GM12878 (cell line): Measurements from ENCODE around the gene PANX2. TPM values are rescaled to one million over a fixed set of nuclear protein-coding genes. Genes with fewer than 3 reads are reported as not detected.

Experiments used
- ATAC-seq: fragments of 200-7000 bp; cut with Tn5 transposase; 3 replicates; pipeline ENCODE4 v1.9.1; 2020; ENCODE audit warnings: mild to moderate bottlenecking, moderate library complexity
- BruUV-seq: library from RNA; stranded (reverse); fragments of 400-500 nt; replicated peaks from 2 replicates; lab custom pipeline; 2021; lab: Mats Ljungman, UMichigan
- CTCF ChIA-PET: fragments of 300-600 bp; sonication (Branson Sonifier 250); formaldehyde crosslinking; extraction: SDS; loops from one replicate; lab custom pipeline; 2021; ENCODE audit warnings: inconsistent platforms; lab: Yijun Ruan, JAX
- POLR2A ChIA-PET: fragments of 350-600 bp; formaldehyde crosslinking; extraction: SDS; loops from one replicate; lab custom pipeline; 2021; ENCODE audit warnings: inconsistent platforms; lab: Charles Lee
- RAD21 ChIA-PET: fragments of 300-600 bp; sonication (Branson Sonifier 250); formaldehyde crosslinking; loops from one replicate; lab custom pipeline; 2023; ENCODE audit warnings: antibody characterized with exemption; ENCODE audit not compliant: unreplicated experiment; lab: Charles Lee
- SMC1A ChIA-PET: fragments of 300-600 bp; sonication (Branson Sonifier 250); formaldehyde crosslinking; loops from one replicate; lab custom pipeline; 2023; ENCODE audit not compliant: unreplicated experiment, uncharacterized antibody; lab: Charles Lee
- DNase-seq: peaks from one replicate; pipeline ENCODE4 v3.0.0-alpha.2; 2011; ENCODE audit warnings: low read depth, low spot score
- FAIRE-seq: peaks from 3 replicates; lab custom pipeline; 2011; peaks lifted over from hg19 to GRCh38; lab: Jason Lieb, UNC
- H2AFZ ChIP-seq: 2 replicates; pipeline ENCODE4 v1.6.0; 2011; ENCODE audit warnings: low read depth, low read length, control low read depth; ENCODE audit not compliant: control insufficient read depth
- H3K27ac ChIP-seq: 2 replicates; pipeline ENCODE4 v1.5.1; 2011; ENCODE audit warnings: control low read depth; ENCODE audit not compliant: control insufficient read depth, insufficient read depth
- H3K27me3 ChIP-seq, 2 experiments: replicated peaks in 1 of 2; 2 replicates each; pipeline versions ENCODE4 v1.6.0 to v1.6.1; 2011; ENCODE audit warnings: low read length in 1 of 2; ENCODE audit not compliant: control insufficient read depth in 2 of 2, insufficient read depth in 2 of 2
- H3K36me3 ChIP-seq, 2 experiments: 2 replicates each; pipeline ENCODE4 v1.5.1; 2011; ENCODE audit warnings: low read length in 1 of 2; ENCODE audit not compliant: control insufficient read depth in 2 of 2, insufficient read depth in 2 of 2
- H3K4me1 ChIP-seq: 2 replicates; pipeline ENCODE4 v1.6.1; 2011; ENCODE audit warnings: mild to moderate bottlenecking, low read length, moderate library complexity, mixed read lengths; ENCODE audit not compliant: control insufficient read depth, insufficient read depth
- H3K4me2 ChIP-seq: 2 replicates; pipeline ENCODE4 v1.6.0; 2011; ENCODE audit warnings: control low read depth; ENCODE audit not compliant: control insufficient read depth, insufficient read depth
- H3K4me3 ChIP-seq: fragments of 200-600 bp; sonication (generic); 2 replicates; pipeline ENCODE4 v1.5.1; 2016
- H3K79me2 ChIP-seq: 2 replicates; pipeline ENCODE4 v1.6.0; 2011; ENCODE audit warnings: low read length; ENCODE audit not compliant: control insufficient read depth, insufficient read depth
- H3K9ac ChIP-seq: 2 replicates; pipeline ENCODE4 v1.8.0; 2011; ENCODE audit warnings: low read length, control low read depth, mixed read lengths; ENCODE audit not compliant: control insufficient read depth, insufficient read depth
- H3K9me3 ChIP-seq: replicated peaks from 3 replicates; pipeline ENCODE4 v1.5.1; 2011; ENCODE audit warnings: mild to moderate bottlenecking, low read length; ENCODE audit not compliant: control insufficient read depth, insufficient read depth
- H4K20me1 ChIP-seq: 2 replicates; pipeline ENCODE4 v1.6.0; 2011; ENCODE audit not compliant: control insufficient read depth, insufficient read depth
- BHLHE40 ChIP-seq, 2 experiments: fragments of 450-650 bp in 1 of 2; IDR thresholded peaks; 2 replicates each; pipeline ENCODE4 v1.6.1; 2011 to 2017; ENCODE audit warnings: low read depth in 2 of 2, borderline replicate concordance in 1 of 2, improper control_type of control experiment in 1 of 2, low read length in 1 of 2, mild to moderate bottlenecking in 1 of 2
- EGR1 ChIP-seq, 2 experiments: IDR thresholded peaks; 1 replicate in 1 of 2; 2 replicates in 1 of 2; pipeline ENCODE4 v1.6.1; 2011 to 2012; ENCODE audit warnings: low read depth in 2 of 2, low read length in 2 of 2, borderline replicate concordance in 1 of 2, mild to moderate bottlenecking in 1 of 2, moderate library complexity in 1 of 2
- LARP7 ChIP-seq: fragments of 450-650 bp; IDR thresholded peaks from 2 replicates; pipeline ENCODE4 v1.6.1; 2017; ENCODE audit warnings: mild to moderate bottlenecking
- MTA3 ChIP-seq: IDR thresholded peaks from 2 replicates; pipeline ENCODE4 v1.6.1; 2012; ENCODE audit warnings: low read length, inconsistent platforms, borderline replicate concordance
- NR2C1 ChIP-seq: fragments of 450-650 bp; IDR thresholded peaks from 2 replicates; pipeline ENCODE4 v1.6.1; 2017; ENCODE audit warnings: antibody characterized with exemption, mild to moderate bottlenecking, moderate library complexity
- POLR2A ChIP-seq: IDR thresholded peaks from 2 replicates; pipeline ENCODE4 v1.6.1; 2011; ENCODE audit warnings: low read depth, mild to moderate bottlenecking, low read length
- SKIL ChIP-seq: fragments of 450-650 bp; IDR thresholded peaks from 2 replicates; pipeline ENCODE4 v1.6.1; 2017; ENCODE audit warnings: mild to moderate bottlenecking, low read depth, inconsistent platforms; ENCODE audit not compliant: poor library complexity, severe bottlenecking
- SMARCA5 ChIP-seq: fragments of 450-650 bp; IDR thresholded peaks from 2 replicates; pipeline ENCODE4 v1.6.1; 2017; ENCODE audit warnings: mild to moderate bottlenecking
- ZBED1 ChIP-seq: IDR thresholded peaks from 2 replicates; pipeline ENCODE4 v1.6.1; 2016; ENCODE audit warnings: borderline replicate concordance
- ZBTB11 ChIP-seq: fragments of 450-650 bp; formaldehyde crosslinking; IDR thresholded peaks from 2 replicates; pipeline ENCODE4 v1.5.0; 2022; ENCODE audit warnings: mild to moderate bottlenecking, missing genetic modification characterization
- WGBS: methylation state at CpG from one replicate; pipeline ENCODE4 v1.1.6; 2016; ENCODE audit warnings: low lambda C conversion rate; ENCODE audit not compliant: insufficient replicate concordance, insufficient coverage; ENCODE audit errors: missing lambda C conversion rate; 5-methylcytosine and 5-hydroxymethylcytosine counted together
- in situ Hi-C: fragments of 300-500 bp; cut with MboI; formaldehyde crosslinking; loops from 9 replicates; pipeline ENCODE4 v1.14.3; 2018; ENCODE audit warnings: mixed read lengths
- intact Hi-C: fragments of 100-400 bp; cut with micrococcal nuclease; formaldehyde crosslinking; loops from one replicate; pipeline ENCODE4 v1.14.2; 2022; ENCODE audit not compliant: unreplicated experiment
- polyA plus RNA-seq, 11 experiments: library from polyadenylated mRNA; depleted of rRNA in 4 of 11; unstranded in 6 of 11; stranded (reverse) in 5 of 11; fragments of >200 nt; fragmentation: Nextera tagmentation in 4 of 11; fragmentation: Illumina TruSeq in 1 of 11; extraction: Ambion mirVana in 4 of 11; extraction: Trizol in 1 of 11; gene quantifications; 1 replicate in 1 of 11; 2 replicates in 10 of 11; pipeline versions ENCODE4 v1.2.1 to v1.2.3, GENCODE V29; 2011 to 2016; ENCODE audit warnings: inconsistent platforms in 2 of 11, missing spikeins in 2 of 11, low read depth in 1 of 11
- total RNA-seq, 4 experiments: library from RNA; depleted of rRNA in 3 of 4; stranded (reverse); fragments of >200 nt in 3 of 4; fragmentation: Illumina TruSeq in 1 of 4; extraction: Trizol in 1 of 4; gene quantifications; 2 replicates each; pipeline versions ENCODE4 v1.2.1 to v1.2.3, GENCODE V29; 2013 to 2021

The PANX2 gene
- total and polyA plus RNA-seq, 10 of the 15 experiments (the other 5 are each of a cell fraction or from before 2014, with no cell fraction given), result 0.04 to 0.44 (median 0.17) TPM; not detected in 5

DNA sequence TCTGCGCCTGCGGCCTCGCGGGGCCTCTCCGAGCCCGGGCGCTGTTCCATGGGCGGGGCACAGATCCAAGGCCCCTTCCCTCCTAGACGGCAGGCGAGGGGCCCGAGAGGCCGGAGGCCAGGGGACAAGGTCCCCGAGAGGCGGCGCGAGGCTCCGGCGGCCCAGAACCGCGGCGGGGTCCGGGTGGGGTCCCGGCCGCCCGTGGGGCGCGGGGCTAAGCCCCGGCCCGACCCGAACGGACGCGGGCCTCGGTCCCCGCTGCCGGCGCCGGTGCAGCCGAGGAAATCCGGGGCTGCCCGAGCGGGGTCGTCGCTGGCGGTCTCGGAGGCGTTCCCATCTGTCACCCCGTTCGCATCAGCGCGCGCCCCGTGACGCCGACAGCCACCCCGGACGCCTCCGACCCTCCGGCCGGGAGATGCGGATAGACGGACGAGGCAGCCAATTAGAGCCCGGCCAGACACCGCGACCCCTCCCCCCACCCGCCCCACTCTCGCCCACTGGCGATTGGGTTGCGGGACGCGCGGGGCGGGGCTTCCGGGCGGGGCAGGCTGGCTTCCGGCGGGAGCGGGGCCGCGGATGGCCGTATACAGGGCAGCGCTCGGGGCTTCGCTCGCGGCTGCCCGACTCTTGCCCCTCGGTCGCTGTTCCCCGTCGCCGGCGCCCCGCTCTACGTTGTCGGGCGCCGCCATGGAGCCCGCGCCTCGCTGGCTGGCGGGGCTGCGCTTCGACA lies 30.1 kb downstream of the PANX2 start, which contains the start of gene SELENOO (continued):
- TF ChIP-seq SKIL, result no peak

DNA sequence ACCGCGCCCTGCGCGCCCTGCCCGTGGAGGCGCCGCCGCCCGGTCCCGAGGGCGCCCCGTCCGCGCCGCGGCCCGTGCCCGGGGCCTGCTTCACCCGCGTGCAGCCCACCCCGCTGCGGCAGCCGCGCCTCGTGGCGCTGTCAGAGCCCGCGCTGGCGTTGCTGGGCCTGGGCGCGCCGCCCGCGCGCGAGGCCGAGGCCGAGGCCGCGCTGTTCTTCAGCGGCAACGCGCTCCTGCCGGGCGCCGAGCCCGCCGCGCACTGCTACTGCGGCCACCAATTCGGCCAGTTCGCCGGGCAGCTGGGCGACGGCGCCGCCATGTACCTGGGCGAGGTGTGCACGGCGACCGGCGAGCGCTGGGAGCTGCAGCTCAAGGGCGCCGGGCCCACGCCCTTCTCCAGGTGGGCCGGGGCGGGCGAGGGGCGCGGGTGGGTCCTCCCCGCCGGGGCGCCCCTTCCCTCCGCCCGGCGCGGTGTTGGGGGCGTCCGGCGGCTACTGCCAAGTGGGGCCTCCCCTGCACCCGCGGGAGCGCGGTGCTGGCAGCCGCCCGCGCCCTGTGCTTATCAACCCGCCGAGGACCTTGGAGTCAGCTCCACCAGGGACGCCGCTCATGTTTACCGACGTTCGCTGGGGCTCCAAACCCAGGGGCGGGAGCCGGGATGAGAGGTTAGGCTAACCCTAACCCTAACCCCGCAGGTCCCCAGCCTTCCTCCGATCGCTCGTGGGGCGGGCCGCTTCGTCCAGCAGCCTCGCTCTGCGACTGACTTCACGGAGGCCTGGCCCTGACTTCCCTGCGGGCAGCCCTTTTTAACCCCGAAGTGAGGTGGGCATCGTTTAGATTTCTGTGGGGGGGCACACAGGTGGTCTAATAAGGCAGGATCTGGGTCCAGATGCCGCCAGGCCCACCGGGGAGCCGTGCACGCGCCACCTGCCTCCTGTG lies 30.9 kb downstream of the PANX2 start:
- Histone ChIP-seq H3K9ac (peak overlapping the region; percentile 69), H3K79me2 (peaks cover 15% of the 10 kb centered on the region), H3K27ac (peak overlapping the region; percentile 52), H4K20me1 (no peaks in the 10 kb centered on the region), H3K27me3 (no peaks in the 10 kb centered on the region), H3K4me2 (peak overlapping the region; percentile 98), H3K4me1 (peaks cover 10% of the 10 kb centered on the region), H3K36me3 (peaks cover 6 to 17% of the 10 kb centered on the region in 2 experiments), H3K4me3 (peak overlapping the region; percentile 72), H3K9me3 (no peaks in the 10 kb centered on the region), H2AFZ (peak overlapping the region; percentile 60)
- intact Hi-C loops (no loop called here), in situ Hi-C loops (no loop called here)
- SMC1A ChIA-PET, result interaction anchor here (0.6 kb wide), 1 partner anchor 53 kb away, joined by 3 read pairs; no protein-coding TSS in a partner anchor
- ATAC-seq, result peak; percentile 6
- FAIRE-seq, result no peak
- CTCF ChIA-PET, result no interaction called here
- WGBS, result 2% methylated on average over 83 of the region's 115 CpGs
- RAD21 ChIA-PET, result interaction anchor here (0.9 to 1.0 kb wide), 2 partner anchors 11 to 14 kb away, joined by 3 to 4 read pairs; no protein-coding TSS in a partner anchor
- DNase-seq, result no peak
- no TSS peak for BruUV-seq
- POLR2A ChIA-PET, result interaction anchor here (1.2 kb wide), 1 partner anchor 10 kb away, joined by 5 read pairs; no protein-coding TSS in a partner anchor
- TF ChIP-seq POLR2A (no peak; the same call in 1 of the 2 replicates), BHLHE40 (IDR thresholded peaks at IDR 0.05; ENCODE audit: borderline replicate concordance in 1 of 2, low read depth in 2 of 2, low read length in 1 of 2) (peak in 1 of 2 experiments; percentile 7; a peak in 1 of 4 replicates), SMARCA5 (0 out of 2 replicates have a peak, but pooled peaks have one; percentile 19), NR2C1 (no peak), SKIL (no peak), MTA3 (no peak), ZBED1 (no peak), LARP7 (peak; percentile 43; the same call in 1 of the 2 replicates), ZBTB11 (CRISPR knock-in tag) (no peak), EGR1 (IDR thresholded peaks at IDR 0.05; ENCODE audit: borderline replicate concordance in 1 of 2, low read depth in 2 of 2, low read length in 2 of 2) (0 out of 3 replicates have a peak, but pooled peaks of 1 of the 2 experiments have one; percentile 5)
